ENCODE results near the gene TMEM108.

TMEM108 gene

GRCh38 chr3:133055339-133055738, 17.1 kb downstream of the TMEM108 start:
- DNase-seq, result no peak

DNA sequence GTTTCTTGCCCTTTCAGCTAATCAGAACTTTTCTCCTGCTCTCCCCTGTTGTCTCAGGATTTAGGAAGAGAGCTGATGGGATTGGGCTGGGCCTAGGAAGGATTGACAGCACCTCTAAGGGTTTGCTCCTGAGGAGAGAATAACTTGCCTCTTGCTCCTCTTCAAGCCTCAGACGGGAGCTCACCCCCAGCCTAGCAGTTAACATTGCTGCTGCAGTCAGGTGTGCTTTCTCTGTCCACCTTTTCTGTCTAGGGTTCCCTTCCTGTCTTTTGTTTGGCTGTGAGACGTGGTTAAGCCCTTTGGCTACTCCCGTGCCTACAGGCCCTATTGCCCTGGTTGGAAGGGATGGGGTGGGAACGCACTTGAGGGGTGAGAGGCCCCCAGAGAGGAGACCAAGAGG, 20.1 kb downstream of the TMEM108 start:
- DNase-seq, result no peak

DNA sequence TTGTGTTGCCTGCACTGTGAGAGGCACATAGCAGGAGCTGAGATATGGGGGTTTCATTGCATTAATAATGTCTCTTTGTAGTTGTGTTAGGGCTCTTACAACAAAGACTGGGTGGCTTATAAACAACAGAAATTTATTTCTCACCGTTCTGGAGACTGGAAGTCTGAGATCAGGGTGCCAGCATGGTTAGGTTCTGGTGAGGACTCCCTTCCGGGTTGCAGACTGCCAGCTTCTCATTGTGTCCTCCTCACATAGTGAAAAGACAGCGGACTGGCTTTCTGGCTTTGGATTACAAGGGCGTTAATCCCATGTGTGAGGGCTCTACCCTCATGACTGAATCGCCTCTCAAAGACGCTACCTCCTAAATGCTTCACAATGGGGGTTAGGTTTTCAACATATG, 20.6 kb downstream of the TMEM108 start:
- no peak for DNase-seq

- no peak for DNase-seq
Measured at GRCh38 chr3:133065193-133065961, 27.2 kb downstream of the TMEM108 start.

DNA sequence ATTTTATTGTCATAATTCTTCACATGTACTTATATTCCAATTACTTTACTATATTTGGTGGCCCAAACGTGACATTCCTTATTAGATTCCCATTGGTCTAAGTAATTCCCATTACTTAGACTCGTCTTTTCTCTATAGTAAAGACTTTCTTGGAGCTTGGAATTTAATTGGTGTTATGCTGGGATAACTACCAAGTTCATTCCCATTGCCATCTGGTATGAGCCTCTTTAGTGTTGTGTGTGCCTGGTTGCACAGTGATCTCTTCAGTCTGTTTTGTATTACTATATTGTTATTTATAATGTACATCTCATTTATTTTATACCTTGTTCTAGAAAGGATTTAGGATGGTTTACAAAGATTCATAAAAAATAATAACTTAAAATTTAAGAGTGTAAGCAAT, 27.8 kb downstream of the TMEM108 start:
- no peak for DNase-seq

GRCh38 chr3:133069556-133070286, 31.5 kb downstream of the TMEM108 start:
- no peak for DNase-seq

GRCh38 chr3:133074977-133075376, 36.8 kb downstream of the TMEM108 start:
- no peak for DNase-seq

DNA sequence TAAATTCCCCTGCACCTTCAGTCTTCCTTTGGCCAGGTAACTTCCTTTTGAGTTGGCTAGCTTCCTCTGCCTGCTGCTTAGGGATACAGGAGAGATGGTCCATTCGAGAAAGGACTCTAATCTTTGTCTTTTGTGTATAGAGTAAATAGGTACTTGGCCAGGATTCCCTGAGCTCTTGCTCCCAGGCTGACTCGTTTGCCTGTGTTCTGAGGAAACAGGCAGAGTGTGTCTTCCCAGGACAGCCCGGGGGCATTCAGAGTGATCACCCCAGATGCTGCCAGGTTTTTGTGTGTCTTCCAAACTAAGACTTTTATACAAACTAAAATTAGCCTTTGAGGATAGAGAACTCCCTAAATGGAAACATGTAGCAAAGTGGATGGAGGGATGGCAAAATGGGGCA, 39.5 kb downstream of the TMEM108 start:
- DNase-seq, result no peak

- no peak for DNase-seq
Measured at GRCh38 chr3:133079621-133080020, 41.4 kb downstream of the TMEM108 start.

DNA sequence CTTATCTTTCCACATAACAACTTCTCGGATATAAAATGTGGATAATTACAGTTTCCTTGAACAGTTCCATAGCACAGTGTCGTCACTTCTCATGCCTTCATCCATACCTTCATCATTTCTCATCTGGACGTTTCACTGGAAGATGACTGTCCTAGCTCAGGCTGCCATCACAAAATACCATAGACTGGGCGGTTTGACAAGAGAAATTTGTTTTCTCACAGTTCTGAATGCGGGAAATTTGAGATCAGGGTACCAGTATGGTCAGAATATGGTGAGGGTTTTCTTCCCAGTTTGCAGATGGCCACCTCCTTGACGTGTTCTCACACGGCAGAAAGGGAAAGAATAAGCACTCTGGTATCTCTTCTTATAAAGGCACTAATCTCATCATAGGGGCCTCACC, 42.8 kb downstream of the TMEM108 start:
- no peak for DNase-seq

DNA sequence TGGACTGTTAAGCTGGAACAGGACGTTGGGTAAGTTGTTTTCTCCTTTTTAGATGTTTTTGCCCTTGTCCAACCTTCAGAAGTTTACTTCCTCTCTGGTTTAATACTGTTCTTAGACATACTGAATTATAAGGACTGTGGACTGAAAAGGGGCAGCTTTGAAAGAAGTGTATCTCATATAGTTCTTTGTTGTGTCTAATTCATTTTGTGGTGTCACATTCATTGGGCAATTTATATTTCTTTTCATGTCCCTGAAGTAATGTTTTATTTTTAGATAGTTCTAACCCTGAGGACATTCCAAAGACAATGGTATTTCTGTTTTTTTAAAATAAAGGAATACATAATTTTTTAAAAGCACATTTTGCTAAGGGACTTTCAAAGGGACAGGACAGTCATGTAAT, 45.2 kb downstream of the TMEM108 start:
- peak; percentile 2 for DNase-seq

- DNase-seq, result no peak
Measured at GRCh38 chr3:133089906-133090485, 51.8 kb downstream of the TMEM108 start.

DNA sequence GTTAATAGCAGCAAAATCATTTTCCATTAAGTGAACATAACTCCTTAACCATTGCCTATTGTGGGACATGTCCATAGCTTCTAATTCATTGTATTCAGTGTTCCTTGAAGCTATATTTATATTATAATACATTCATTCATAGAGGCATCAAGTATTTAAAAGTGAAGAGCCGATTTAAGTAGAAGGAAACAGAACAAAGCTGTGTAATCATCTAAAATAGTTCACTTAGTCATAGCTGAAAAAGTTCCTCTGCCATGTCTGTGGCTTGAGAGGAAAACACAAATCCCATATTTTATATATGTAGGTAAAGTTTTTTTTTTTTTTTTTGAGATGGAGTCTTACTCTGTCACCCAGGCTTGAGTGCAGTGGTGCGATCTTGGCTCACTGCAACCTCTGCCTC, 54.5 kb downstream of the TMEM108 start:
- DNase-seq, result peak; percentile 53

DNA sequence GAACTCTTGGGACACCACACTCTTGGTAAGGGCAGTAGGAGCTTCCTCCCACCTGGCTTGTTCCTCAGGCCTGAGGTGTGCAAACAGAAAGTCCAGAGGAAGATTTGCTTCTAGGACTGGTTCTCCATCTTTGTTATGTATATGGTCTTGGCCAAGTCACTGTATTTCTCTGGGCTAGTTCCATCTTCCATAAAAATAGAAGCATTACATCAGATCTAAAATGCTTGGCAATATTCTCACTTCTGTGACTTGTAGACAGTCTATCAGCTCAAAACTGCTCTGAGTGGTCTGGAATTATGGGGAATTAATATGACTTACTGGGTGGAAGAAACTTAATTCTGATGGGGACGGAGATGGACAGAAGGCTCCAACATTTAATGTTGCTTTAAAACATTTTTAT, 55.2 kb downstream of the TMEM108 start:
- DNase-seq, result no peak

DNA sequence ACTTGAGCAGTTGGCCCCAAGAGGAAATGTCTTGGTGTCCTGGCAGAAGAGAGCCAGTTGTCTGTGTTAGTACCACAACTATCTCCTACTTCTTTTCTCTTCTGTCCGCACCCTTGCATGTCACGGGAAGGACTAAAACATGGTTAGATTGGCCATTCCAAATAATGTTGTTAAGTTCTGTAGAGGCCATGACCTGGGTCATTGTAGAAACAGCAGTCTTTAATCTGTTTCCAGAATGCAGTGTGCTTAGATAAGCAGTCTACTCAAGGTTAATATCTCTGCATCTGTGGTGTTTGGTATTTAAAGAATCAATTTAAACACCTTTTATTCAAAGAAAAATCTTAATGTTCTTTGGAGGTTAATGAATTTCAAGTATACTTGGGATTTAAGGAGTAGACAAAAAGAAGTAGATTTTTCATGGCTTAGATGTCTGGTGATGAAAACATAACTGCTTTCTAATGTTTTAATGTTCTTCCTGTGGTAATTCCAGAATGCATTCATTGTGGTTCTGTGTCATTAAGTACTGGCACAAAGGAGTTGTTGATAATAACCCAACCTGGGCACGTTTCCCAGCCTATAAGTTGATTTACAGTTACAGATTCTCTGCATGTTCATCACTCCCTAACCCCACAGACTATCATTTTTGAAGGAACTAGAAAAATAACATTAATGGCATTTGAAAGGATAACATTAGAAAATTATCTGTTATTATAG, 58.9 kb downstream of the TMEM108 start:
- DNase-seq, result peak; percentile 44

DNA sequence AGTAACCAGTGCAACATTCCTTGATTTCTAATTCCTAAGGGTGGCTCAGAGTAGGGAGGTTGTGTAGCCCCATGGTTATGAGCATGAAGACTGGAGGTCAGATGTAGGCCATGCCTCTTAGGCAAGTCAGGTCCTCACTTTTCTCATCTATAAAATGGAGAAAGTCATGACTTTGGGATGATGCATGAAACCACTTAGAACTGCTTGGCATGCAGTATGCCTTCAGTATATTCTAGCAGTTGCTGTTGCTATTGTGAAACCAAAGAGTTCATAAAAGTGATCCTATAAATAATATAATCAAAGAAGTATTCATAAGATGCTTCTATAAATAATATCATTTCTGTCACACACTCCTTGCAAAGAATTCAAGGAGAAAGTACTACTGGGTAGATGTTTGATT, 65.5 kb downstream of the TMEM108 start:
- no peak for DNase-seq

GRCh38 chr3:133106169-133106568, 68.0 kb downstream of the TMEM108 start:
- DNase-seq, result no peak

DNA sequence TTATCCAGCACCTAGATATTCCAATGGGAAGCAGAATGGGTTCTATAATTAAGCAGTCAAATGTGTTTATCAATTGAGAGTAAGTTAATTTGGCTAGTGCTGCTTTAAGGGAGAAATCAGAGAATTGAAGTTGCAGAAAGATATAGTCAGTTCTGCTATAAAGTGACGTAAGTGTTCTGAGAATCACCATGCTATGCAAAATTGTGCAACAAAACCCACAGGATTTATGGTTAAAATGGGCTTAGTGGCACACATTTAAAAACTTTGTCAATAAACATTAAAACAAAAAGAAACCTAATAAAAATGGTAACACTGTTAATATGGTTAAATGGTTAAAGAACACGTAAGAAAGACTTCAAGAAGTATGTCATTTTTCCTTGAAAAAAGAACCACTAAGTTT, 74.5 kb downstream of the TMEM108 start:
- no peak for DNase-seq

DNA sequence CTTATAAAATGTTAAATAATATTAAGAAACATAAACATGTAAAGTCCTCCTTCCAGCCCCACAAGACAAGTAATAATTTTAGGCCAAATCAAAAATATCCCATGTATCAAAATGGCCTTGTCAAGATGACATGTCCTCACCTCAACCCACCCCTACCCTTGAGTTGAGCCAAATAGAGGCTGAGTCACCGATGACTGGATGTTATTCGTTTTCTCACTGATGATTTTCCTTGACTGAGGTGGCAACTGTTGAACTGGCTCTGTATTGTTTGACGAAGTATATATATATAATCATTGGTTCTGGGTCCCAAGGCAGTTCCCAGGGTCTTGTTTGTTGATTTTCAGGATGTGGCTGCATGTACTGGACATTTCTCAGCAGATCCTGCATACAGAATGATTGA, 75.3 kb downstream of the TMEM108 start:
- peak; percentile 20 for DNase-seq

- no peak for DNase-seq
Measured at GRCh38 chr3:133113927-133114597, 75.9 kb downstream of the TMEM108 start.

DNA sequence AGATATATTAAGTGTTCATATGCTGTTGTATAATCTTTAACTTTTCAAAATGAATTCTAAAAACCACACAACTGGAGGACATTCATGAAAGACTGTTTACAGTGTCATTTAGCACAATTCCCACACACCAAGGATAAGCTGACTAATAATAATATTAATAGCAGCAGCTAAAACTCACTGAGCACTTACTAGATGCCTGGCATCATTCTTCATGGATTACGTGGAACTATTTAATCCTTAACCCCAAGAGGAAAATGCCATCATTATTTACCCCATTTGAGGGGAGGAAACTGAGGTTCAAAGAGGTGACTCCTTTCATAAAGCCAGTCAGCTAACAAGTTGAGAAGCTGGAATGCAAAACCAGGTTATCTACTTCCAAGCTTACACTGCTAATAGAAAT, 77.0 kb downstream of the TMEM108 start:
- peak; percentile 24 for DNase-seq

GRCh38 chr3:133117342-133117741, 79.2 kb downstream of the TMEM108 start:
- DNase-seq, result no peak

GRCh38 chr3:133119176-133119575, 81.0 kb downstream of the TMEM108 start:
- DNase-seq, result no peak

Data from fibroblast of skin of back (primary cell).